HCT116 (cell line): ENCODE data around the gene TNS2. TPM values are rescaled to one million over a fixed set of nuclear protein-coding genes. Genes with fewer than 3 reads are reported as not detected.

ENCODE experiments used
- ATAC-seq: fragments of 200-7000 bp; cut with Tn5 transposase; 2 replicates; pipeline ENCODE4 v1.9.1; 2020; ENCODE audit warnings: mild to moderate bottlenecking, moderate library complexity
- BruUV-seq: library from RNA; stranded (reverse); fragments of 400-500 nt; replicated peaks from 2 replicates; lab custom pipeline; 2021; lab: Mats Ljungman, UMichigan
- CTCF ChIA-PET: fragments of 300-600 bp; sonication (Branson Sonifier 250); formaldehyde crosslinking; loops from one replicate; lab custom pipeline; 2021; ENCODE audit warnings: antibody characterized with exemption; lab: Charles Lee
- POLR2A ChIA-PET: fragments of 300-600, 350-600 bp; sonication (Branson Sonifier 250); formaldehyde crosslinking; loops from one replicate; lab custom pipeline; 2021; ENCODE audit warnings: antibody characterized with exemption; lab: Charles Lee
- RAD21 ChIA-PET, 2 experiments: fragments of 300-600 bp; sonication (Branson Sonifier 250); formaldehyde crosslinking; loops; one replicate each; lab custom pipeline; 2023; ENCODE audit warnings: low total read pairs in 2 of 2; ENCODE audit not compliant: uncharacterized antibody in 2 of 2, unreplicated experiment in 2 of 2, low non-redundant PET in 1 of 2; lab: Charles Lee
- DNase-seq: peaks from one replicate; pipeline ENCODE4 v3.0.0-alpha.2; 2010; ENCODE audit warnings: low read depth, low spot score
- H2AFZ ChIP-seq: fragments of 200-600 bp; shearing (Covaris generic), sonication (generic); 2 replicates; pipeline ENCODE4 v1.6.1; 2017; ENCODE audit warnings: low read depth, mixed run types, mixed read lengths, antibody characterized with exemption, low read length; ENCODE audit not compliant: poor library complexity, severe bottlenecking
- H3K27ac ChIP-seq: 2 replicates; pipeline ENCODE4 v1.5.1; 2012; ENCODE audit warnings: low read depth, low read length
- H3K27me3 ChIP-seq: fragments of 200-600 bp; sonication (generic); 2 replicates; pipeline ENCODE4 v1.6.1; 2016; ENCODE audit warnings: mixed run types, low read length, mixed read lengths; ENCODE audit not compliant: insufficient read depth
- H3K36me3 ChIP-seq, 2 experiments: fragments of 200-500 bp in 1 of 2; fragments of 200-600 bp in 1 of 2; sonication (Bioruptor generic) in 1 of 2; sonication (generic) in 1 of 2; 2 replicates each; pipeline versions ENCODE4 v1.5.1 to v1.6.1; 2014 to 2016; ENCODE audit warnings: low read length in 2 of 2, inconsistent platforms in 1 of 2, mixed read lengths in 1 of 2, mixed run types in 1 of 2; ENCODE audit not compliant: insufficient read depth in 2 of 2, control insufficient read depth in 1 of 2
- H3K4me1 ChIP-seq, 2 experiments: fragments of 200-600 bp in 1 of 2; sonication (generic) in 1 of 2; 2 replicates each; pipeline versions ENCODE4 v1.5.1 to v1.6.1; 2012 to 2017; ENCODE audit warnings: low read length in 2 of 2, inconsistent platforms in 1 of 2, mild to moderate bottlenecking in 1 of 2, mixed read lengths in 1 of 2, mixed run types in 1 of 2, moderate library complexity in 1 of 2; ENCODE audit not compliant: insufficient read depth in 2 of 2, control insufficient read depth in 1 of 2
- H3K4me2 ChIP-seq: fragments of 200-600 bp; sonication (generic); 2 replicates; pipeline ENCODE4 v1.6.1; 2017; ENCODE audit warnings: mixed run types, low read length, mixed read lengths
- H3K4me3 ChIP-seq, 2 experiments: fragments of 200-600 bp in 1 of 2; sonication (generic) in 1 of 2; replicated peaks in 1 of 2; 2 replicates each; pipeline ENCODE4 v1.5.1; 2011 to 2016; ENCODE audit warnings: low read length in 2 of 2, control low read depth in 1 of 2, low read depth in 1 of 2, mild to moderate bottlenecking in 1 of 2, mixed read lengths in 1 of 2, mixed run types in 1 of 2
- H3K79me2 ChIP-seq: fragments of 200-600 bp; sonication (generic); 2 replicates; pipeline ENCODE4 v1.6.1; 2017; ENCODE audit warnings: mild to moderate bottlenecking, mixed run types, low read length, moderate library complexity, mixed read lengths; ENCODE audit not compliant: insufficient read depth
- H3K9ac ChIP-seq: fragments of 200-600 bp; sonication (generic); 2 replicates; pipeline ENCODE4 v1.6.1; 2016; ENCODE audit warnings: low read length, mixed read lengths
- H3K9me2 ChIP-seq: fragments of 200-600 bp; sonication (generic), shearing (Covaris generic); 2 replicates; pipeline ENCODE4 v1.6.1; 2017; ENCODE audit warnings: mixed run types, mild to moderate bottlenecking, moderate library complexity; ENCODE audit not compliant: insufficient read depth
- H3K9me3 ChIP-seq, 2 experiments: fragments of 200-500 bp in 1 of 2; fragments of 200-600 bp in 1 of 2; sonication (Bioruptor generic) in 1 of 2; sonication (generic) in 1 of 2; 2 replicates each; pipeline ENCODE4 v1.6.1; 2014 to 2017; ENCODE audit warnings: low read length in 2 of 2, mixed read lengths in 2 of 2, inconsistent platforms in 1 of 2, low read depth in 1 of 2, mild to moderate bottlenecking in 1 of 2, mixed run types in 1 of 2, moderate library complexity in 1 of 2; ENCODE audit not compliant: control insufficient read depth in 1 of 2, insufficient read depth in 1 of 2
- H4K20me1 ChIP-seq: fragments of 200-600 bp; sonication (generic), shearing (Covaris generic); 2 replicates; pipeline ENCODE4 v1.6.1; 2017; ENCODE audit warnings: mixed run types, mild to moderate bottlenecking, moderate library complexity; ENCODE audit not compliant: insufficient read depth
- CBX3 ChIP-seq: IDR thresholded peaks from 2 replicates; pipeline ENCODE4 v1.6.1; 2012; ENCODE audit warnings: low read depth
- EGR1 ChIP-seq: IDR thresholded peaks from 2 replicates; pipeline ENCODE4 v1.6.1; 2012; ENCODE audit warnings: low read depth
- POLR2A ChIP-seq: IDR thresholded peaks from 2 replicates; pipeline ENCODE4 v1.7.0; 2011; ENCODE audit warnings: borderline replicate concordance; ENCODE audit not compliant: insufficient read depth, insufficient read length; ENCODE audit errors: extremely low read depth
- RAD21 ChIP-seq: IDR thresholded peaks from 2 replicates; pipeline ENCODE4 v1.6.1; 2012; ENCODE audit warnings: low read depth, mild to moderate bottlenecking
- SIN3A ChIP-seq: IDR thresholded peaks from 2 replicates; pipeline ENCODE4 v1.6.1; 2012; ENCODE audit warnings: low read depth
- ZFX ChIP-seq: fragments of 450-650 bp; IDR thresholded peaks from 2 replicates; pipeline ENCODE4 v1.6.1; 2017
- intact Hi-C: fragments of 100-400 bp; cut with micrococcal nuclease; formaldehyde crosslinking; loops from 2 replicates; pipeline ENCODE4 v1.10.0; 2022
- total RNA-seq: library from RNA; stranded (reverse); gene quantifications from one replicate; pipeline ENCODE4 v1.2.1, GENCODE V29; 2021; ENCODE audit not compliant: unreplicated experiment
- TF ChIP-seq, protein P1 (sequence below), 3 experiments: fragments of 200-600 bp in 1 of 3; sonication (generic) in 1 of 3; IDR thresholded peaks in 2 of 3; conservative IDR thresholded peaks in 1 of 3; 2 replicates each; pipeline ENCODE4 v1.5.1; 2012 to 2017; ENCODE audit warnings: low read depth in 2 of 3, low read length in 2 of 3, antibody characterized with exemption in 1 of 3, borderline replicate concordance in 1 of 3, control low read depth in 1 of 3, mild to moderate bottlenecking in 1 of 3, mixed read lengths in 1 of 3, mixed run types in 1 of 3, moderate library complexity in 1 of 3; ENCODE audit not compliant: insufficient read depth in 1 of 3
- TF ChIP-seq, protein P2 (sequence below): IDR thresholded peaks from 2 replicates; pipeline ENCODE4 v1.6.1; 2012; ENCODE audit warnings: low read depth

The TNS2 gene
- total RNA-seq, 1 experiment from 2014 or later = 25.7 TPM

DNA sequence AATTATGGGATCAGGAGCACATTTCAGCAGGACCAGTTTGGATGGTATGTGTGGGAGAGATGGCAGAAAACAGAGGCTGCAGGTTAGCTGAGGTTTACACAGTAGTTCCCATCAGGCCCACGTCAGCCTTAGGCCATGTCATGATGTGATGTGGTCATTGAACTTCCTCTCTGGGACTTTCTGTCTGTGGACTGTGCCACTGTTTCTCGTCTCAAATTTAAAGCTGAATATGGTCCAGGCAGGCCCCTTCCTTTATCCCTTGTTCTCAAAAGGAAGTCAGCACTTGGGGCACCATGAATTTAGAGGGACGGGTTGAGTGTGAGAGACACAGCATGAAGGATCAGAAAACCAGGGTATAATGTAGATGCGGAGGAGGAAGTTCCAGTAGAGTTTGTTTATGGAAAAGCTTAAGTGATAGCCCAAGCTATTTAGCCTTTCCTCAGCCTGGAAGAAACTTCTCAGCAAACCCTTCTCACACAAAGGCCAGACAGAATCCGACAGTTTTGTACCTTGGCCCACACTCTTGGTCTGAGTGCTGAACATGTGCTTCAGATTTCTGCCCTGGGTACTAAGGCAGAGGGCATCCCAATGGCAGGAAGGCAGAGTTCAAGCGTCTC is 44.0 kb downstream of the TNS2 start:
- intact Hi-C loops = no loop called here
- DNase-seq = no peak
- ChIA-PET CTCF (interaction anchor here (2.6 kb wide), 1 partner anchor 28 kb away, joined by 7 read pairs; no protein-coding TSS in a partner anchor), RAD21 (interaction anchor here in 1 of 2 experiments (0.6 kb wide), 1 partner anchor 205 kb away, joined by 5 read pairs; no protein-coding TSS in a partner anchor)
- H3K27me3 ChIP-seq = no peaks in the 10 kb centered on the region
- H3K79me2 ChIP-seq = no peaks in the 10 kb centered on the region
- peak overlapping the region; percentile 69 for H3K4me2 ChIP-seq
- no peaks in the 10 kb centered on the region for H3K9me3 ChIP-seq
- H2AFZ ChIP-seq = peak overlapping the region; percentile 41
- peaks cover 34 to 54% of the 10 kb centered on the region in 2 experiments for H3K4me1 ChIP-seq
- H3K27ac ChIP-seq = no peak overlapping the region
- TF ChIP-seq ZFX (no peak), RAD21 (no peak), SIN3A (no peak), EGR1 (no peak), CBX3 (no peak), POLR2A (no peak)
- TF ChIP-seq, protein P1, sequence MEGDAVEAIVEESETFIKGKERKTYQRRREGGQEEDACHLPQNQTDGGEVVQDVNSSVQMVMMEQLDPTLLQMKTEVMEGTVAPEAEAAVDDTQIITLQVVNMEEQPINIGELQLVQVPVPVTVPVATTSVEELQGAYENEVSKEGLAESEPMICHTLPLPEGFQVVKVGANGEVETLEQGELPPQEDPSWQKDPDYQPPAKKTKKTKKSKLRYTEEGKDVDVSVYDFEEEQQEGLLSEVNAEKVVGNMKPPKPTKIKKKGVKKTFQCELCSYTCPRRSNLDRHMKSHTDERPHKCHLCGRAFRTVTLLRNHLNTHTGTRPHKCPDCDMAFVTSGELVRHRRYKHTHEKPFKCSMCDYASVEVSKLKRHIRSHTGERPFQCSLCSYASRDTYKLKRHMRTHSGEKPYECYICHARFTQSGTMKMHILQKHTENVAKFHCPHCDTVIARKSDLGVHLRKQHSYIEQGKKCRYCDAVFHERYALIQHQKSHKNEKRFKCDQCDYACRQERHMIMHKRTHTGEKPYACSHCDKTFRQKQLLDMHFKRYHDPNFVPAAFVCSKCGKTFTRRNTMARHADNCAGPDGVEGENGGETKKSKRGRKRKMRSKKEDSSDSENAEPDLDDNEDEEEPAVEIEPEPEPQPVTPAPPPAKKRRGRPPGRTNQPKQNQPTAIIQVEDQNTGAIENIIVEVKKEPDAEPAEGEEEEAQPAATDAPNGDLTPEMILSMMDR (IDR thresholded peaks at IDR 0.05 in 2 of 3, conservative IDR thresholded peaks at IDR 0.05 in 1 of 3; ENCODE audit: borderline replicate concordance in 1 of 3, insufficient read depth in 1 of 3, low read depth in 2 of 3, low read length in 2 of 3) = no peak
- TF ChIP-seq, protein P2, sequence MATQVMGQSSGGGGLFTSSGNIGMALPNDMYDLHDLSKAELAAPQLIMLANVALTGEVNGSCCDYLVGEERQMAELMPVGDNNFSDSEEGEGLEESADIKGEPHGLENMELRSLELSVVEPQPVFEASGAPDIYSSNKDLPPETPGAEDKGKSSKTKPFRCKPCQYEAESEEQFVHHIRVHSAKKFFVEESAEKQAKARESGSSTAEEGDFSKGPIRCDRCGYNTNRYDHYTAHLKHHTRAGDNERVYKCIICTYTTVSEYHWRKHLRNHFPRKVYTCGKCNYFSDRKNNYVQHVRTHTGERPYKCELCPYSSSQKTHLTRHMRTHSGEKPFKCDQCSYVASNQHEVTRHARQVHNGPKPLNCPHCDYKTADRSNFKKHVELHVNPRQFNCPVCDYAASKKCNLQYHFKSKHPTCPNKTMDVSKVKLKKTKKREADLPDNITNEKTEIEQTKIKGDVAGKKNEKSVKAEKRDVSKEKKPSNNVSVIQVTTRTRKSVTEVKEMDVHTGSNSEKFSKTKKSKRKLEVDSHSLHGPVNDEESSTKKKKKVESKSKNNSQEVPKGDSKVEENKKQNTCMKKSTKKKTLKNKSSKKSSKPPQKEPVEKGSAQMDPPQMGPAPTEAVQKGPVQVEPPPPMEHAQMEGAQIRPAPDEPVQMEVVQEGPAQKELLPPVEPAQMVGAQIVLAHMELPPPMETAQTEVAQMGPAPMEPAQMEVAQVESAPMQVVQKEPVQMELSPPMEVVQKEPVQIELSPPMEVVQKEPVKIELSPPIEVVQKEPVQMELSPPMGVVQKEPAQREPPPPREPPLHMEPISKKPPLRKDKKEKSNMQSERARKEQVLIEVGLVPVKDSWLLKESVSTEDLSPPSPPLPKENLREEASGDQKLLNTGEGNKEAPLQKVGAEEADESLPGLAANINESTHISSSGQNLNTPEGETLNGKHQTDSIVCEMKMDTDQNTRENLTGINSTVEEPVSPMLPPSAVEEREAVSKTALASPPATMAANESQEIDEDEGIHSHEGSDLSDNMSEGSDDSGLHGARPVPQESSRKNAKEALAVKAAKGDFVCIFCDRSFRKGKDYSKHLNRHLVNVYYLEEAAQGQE = no peak
- TF ChIP-seq, all 23 proteins: peak for 0
- POLR2A ChIA-PET = interaction anchor here (4.1 kb wide), 1 partner anchor 14 kb away, joined by 17 read pairs; the partner anchor contains the start of gene SPRYD3
- Histone ChIP-seq H3K9me2 (no peaks in the 10 kb centered on the region; the same call in 1 of the 2 replicates), H4K20me1 (no peaks in the 10 kb centered on the region), H3K9ac (peak overlapping the region; percentile 37), H3K4me3 (no peak overlapping the region), H3K36me3 (no peaks in the 10 kb centered on the region)
- ATAC-seq = no peak
- no TSS peak for BruUV-seq
